Lower leg skin (tissue), 4 donors: ENCODE measurements around the gene DGKB. TPM values are rescaled to one million over a fixed set of nuclear protein-coding genes. Genes with fewer than 3 reads are reported as not detected.

Source experiments
- DNase-seq, 2 donors: peaks; one replicate each; pipeline ENCODE4 v3.0.0-alpha.2; 2019; ENCODE audit warnings: low spot score in 2 of 2
- H3K4me3 ChIP-seq: fragments of 200-600 bp; sonication (generic); 2 replicates; pipeline ENCODE4 v1.5.1; 2017; ENCODE audit warnings: mild to moderate bottlenecking, low read depth; ENCODE audit not compliant: poor library complexity, severe bottlenecking
- CTCF ChIP-seq, 3 donors: fragments of 450-650 bp; IDR thresholded peaks; one replicate each; pipeline ENCODE4 v1.5.1; 2016; ENCODE audit warnings: antibody characterized with exemption in 3 of 3, mild to moderate bottlenecking in 3 of 3, moderate library complexity in 2 of 3
- POLR2A ChIP-seq, 2 donors: fragments of 450-650 bp; IDR thresholded peaks; one replicate each; pipeline ENCODE4 v1.6.1; 2016 to 2017; ENCODE audit warnings: antibody characterized with exemption in 2 of 2, mild to moderate bottlenecking in 1 of 2, moderate library complexity in 1 of 2
- WGBS, 2 donors: methylation state at CpG; one replicate each; pipeline ENCODE4 v1.1.5; 2018; 5-methylcytosine and 5-hydroxymethylcytosine counted together
- intact Hi-C: fragments of 100-400 bp; cut with DNase I; formaldehyde crosslinking; loops from one replicate; pipeline ENCODE4 v1.15.0; 2023; ENCODE audit warnings: low total_unique reads
- total RNA-seq, 4 donors: library from RNA; depleted of rRNA; stranded (reverse); fragments of >200 nt; gene quantifications; one replicate each; pipeline ENCODE4 v1.1.0, GENCODE V29; 2016

The DGKB gene
- total RNA-seq, 4 donors from 2014 or later: 0.05 to 0.58 TPM; not detected in 2

- H3K4me3 ChIP-seq: no peak overlapping the region
- no peak for DNase-seq
- WGBS, 2 donors: 90 to 100% methylated on average over 1 of the region's 1 CpG
- intact Hi-C loops: no loop called here
- TF ChIP-seq POLR2A (IDR thresholded peaks at IDR 0.05) (no peak), CTCF (IDR thresholded peaks at IDR 0.05) (no peak)
Measured at GRCh38 chr7:14446219-14446618, 456.3 kb downstream of the DGKB start.

GRCh38 chr7:14438366-14438765, 464.2 kb downstream of the DGKB start:
- H3K4me3 ChIP-seq: no peak overlapping the region
- DNase-seq: no peak
- no peak for TF ChIP-seq POLR2A (IDR thresholded peaks at IDR 0.05)
- TF ChIP-seq CTCF (IDR thresholded peaks at IDR 0.05): no peak
- 71 to 75% methylated on average over 2 of the region's 2 CpGs for WGBS, 2 donors
- intact Hi-C loops: no loop called here

GRCh38 chr7:14436878-14437277, 465.7 kb downstream of the DGKB start:
- H3K4me3 ChIP-seq: no peak overlapping the region
- 46 to 48% methylated on average over 2 of the region's 2 CpGs for WGBS, 2 donors
- TF ChIP-seq CTCF (IDR thresholded peaks at IDR 0.05) (no peak), POLR2A (IDR thresholded peaks at IDR 0.05) (no peak)
- no peak for DNase-seq
- intact Hi-C loops: no loop called here

GRCh38 chr7:14432924-14433323, 469.6 kb downstream of the DGKB start:
- WGBS, 2 donors: 56 to 68% methylated on average over 2 of the region's 2 CpGs
- TF ChIP-seq POLR2A (IDR thresholded peaks at IDR 0.05) (no peak), CTCF (IDR thresholded peaks at IDR 0.05) (no peak)
- DNase-seq: no peak
- intact Hi-C loops: no loop called here
- H3K4me3 ChIP-seq: no peak overlapping the region

GRCh38 chr7:14430926-14431325, 471.6 kb downstream of the DGKB start:
- intact Hi-C loops: no loop called here
- WGBS, 2 donors: 86 to 87% methylated on average over 3 of the region's 3 CpGs

More at GRCh38 chr7:14430926-14431325, 471.6 kb downstream of the DGKB start:
- H3K4me3 ChIP-seq: no peak overlapping the region
- no peak for DNase-seq
- TF ChIP-seq POLR2A (IDR thresholded peaks at IDR 0.05): no peak
- no peak for TF ChIP-seq CTCF (IDR thresholded peaks at IDR 0.05)
